ENCODE data around the gene TMEM39A. TPM values are rescaled to one million over a fixed set of nuclear protein-coding genes. Genes with fewer than 3 reads are reported as not detected.

Gene TMEM39A
- total and polyA plus RNA-seq, 2 donors (not counting 1 experiment from before 2014, with no cell fraction given): 8.5 to 39.9 TPM

DNA sequence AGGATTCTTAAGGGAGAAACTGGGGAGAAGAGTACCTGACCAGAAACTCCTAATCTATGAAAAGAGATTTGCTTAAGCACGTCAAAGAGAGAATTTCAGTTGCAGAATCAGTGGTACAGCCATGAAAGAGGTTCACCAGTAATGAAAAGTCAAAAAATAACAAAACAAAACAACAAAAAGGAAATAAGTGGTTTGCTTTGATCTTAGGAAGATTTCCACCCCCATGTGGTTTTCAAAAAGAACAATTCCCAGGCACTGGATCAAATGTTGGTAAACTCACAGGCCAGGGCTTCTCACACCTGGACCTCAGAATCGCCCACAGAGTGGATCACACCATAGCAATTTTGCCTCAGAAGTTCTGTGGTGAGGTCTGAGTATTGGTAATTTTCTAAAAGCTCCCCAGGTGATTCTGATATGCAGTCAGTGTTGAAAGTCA, 67.5 kb downstream of the TMEM39A start:
- ChIA-PET CTCF (no interaction called here), POLR2A (no interaction called here)
- Mint-ChIP-seq H3K4me3 (no peak overlapping the region), H3K4me1 (peaks cover 2% of the 10 kb centered on the region), H3K27ac (no peak overlapping the region), H3K9me3 (ENCODE audit: insufficient read depth) (no peaks in the 10 kb centered on the region), H3K27me3 (no peaks in the 10 kb centered on the region)
- Histone ChIP-seq H3K4me1 (ENCODE audit: control insufficient read depth in 2 of 2, insufficient read depth in 2 of 2, low read length in 2 of 2) (peaks cover 0 to 2% of the 10 kb centered on the region in 2 donors), H3K9ac (ENCODE audit: low read length) (no peak overlapping the region), H4K20me1 (ENCODE audit: control insufficient read depth, insufficient read depth, low read length, poor library complexity, severe bottlenecking) (no peaks in the 10 kb centered on the region), H3K9me3 (ENCODE audit: control extremely low read depth in 1 of 3, control insufficient read depth in 2 of 3, insufficient read depth in 1 of 3, low read length in 2 of 3) (no peaks in the 10 kb centered on the region), H3K27me3 (replicated peaks in 1 of 4; ENCODE audit: control extremely low read depth in 1 of 4, control insufficient read depth in 3 of 4, insufficient read depth in 4 of 4, low read length in 3 of 4) (no peaks in the 10 kb centered on the region), H3K4me3 (ENCODE audit: control extremely low read depth in 1 of 5, extremely low read depth in 1 of 5, insufficient read depth in 1 of 5, low read depth in 2 of 5, low read length in 4 of 5) (no peak overlapping the region), H3K79me2 (ENCODE audit: control insufficient read depth, insufficient read depth, low read length) (no peaks in the 10 kb centered on the region), H3K27ac (ENCODE audit: low read length in 2 of 2) (no peak overlapping the region), H2AFZ (ENCODE audit: insufficient read depth, low read depth, low read length, poor library complexity, severe bottlenecking) (no peak overlapping the region), H3K4me2 (replicated peaks; ENCODE audit: low read depth, low read length, poor library complexity, severe bottlenecking) (no peak overlapping the region), H3K36me3 (replicated peaks in 1 of 2; ENCODE audit: control extremely low read depth in 1 of 2, control insufficient read depth in 1 of 2, extremely low read depth in 1 of 2, insufficient read depth in 2 of 2, low read length in 1 of 2) (peaks cover 0 to 10% of the 10 kb centered on the region in 2 experiments)
- TF ChIP-seq, protein P1, sequence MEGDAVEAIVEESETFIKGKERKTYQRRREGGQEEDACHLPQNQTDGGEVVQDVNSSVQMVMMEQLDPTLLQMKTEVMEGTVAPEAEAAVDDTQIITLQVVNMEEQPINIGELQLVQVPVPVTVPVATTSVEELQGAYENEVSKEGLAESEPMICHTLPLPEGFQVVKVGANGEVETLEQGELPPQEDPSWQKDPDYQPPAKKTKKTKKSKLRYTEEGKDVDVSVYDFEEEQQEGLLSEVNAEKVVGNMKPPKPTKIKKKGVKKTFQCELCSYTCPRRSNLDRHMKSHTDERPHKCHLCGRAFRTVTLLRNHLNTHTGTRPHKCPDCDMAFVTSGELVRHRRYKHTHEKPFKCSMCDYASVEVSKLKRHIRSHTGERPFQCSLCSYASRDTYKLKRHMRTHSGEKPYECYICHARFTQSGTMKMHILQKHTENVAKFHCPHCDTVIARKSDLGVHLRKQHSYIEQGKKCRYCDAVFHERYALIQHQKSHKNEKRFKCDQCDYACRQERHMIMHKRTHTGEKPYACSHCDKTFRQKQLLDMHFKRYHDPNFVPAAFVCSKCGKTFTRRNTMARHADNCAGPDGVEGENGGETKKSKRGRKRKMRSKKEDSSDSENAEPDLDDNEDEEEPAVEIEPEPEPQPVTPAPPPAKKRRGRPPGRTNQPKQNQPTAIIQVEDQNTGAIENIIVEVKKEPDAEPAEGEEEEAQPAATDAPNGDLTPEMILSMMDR (IDR thresholded peaks at IDR 0.05): no peak
- ATAC-seq (ENCODE audit: low read depth): no peak
- DNase-seq: no peak
- intact Hi-C loops (cut with micrococcal nuclease): no loop called here
- WGBS (ENCODE audit: insufficient coverage): 60% methylated on average over 2 of the region's 2 CpGs

DNA sequence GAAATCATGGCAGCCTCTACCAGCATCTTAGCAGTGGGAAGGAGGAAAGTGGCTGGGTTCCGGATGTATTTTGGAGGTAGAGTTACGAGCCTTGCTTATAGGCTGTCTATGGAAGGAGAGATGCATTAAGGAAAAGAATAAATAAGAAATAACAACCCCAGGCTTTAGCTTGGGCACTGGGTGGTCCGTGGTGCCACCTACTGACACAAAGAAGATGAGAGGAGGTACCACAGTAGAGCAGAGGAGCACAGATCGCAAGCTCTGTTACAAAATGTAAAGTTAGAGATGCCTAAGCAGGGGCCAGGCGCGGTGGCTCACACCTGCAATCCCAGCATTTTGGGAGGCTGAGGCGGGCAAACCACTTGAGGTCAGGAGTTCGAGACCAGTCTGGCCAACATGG, 74.8 kb downstream of the TMEM39A start:
- Mint-ChIP-seq H3K4me3 (no peak overlapping the region), H3K4me1 (no peaks in the 10 kb centered on the region), H3K27me3 (no peaks in the 10 kb centered on the region), H3K9me3 (ENCODE audit: insufficient read depth) (no peaks in the 10 kb centered on the region), H3K27ac (no peak overlapping the region)
- H3K4me1 ChIP-seq (ENCODE audit: control insufficient read depth in 2 of 2, insufficient read depth in 2 of 2, low read length in 2 of 2): no peaks in the 10 kb centered on the region
- no peak overlapping the region for H3K4me2 ChIP-seq (replicated peaks; ENCODE audit: low read depth, low read length, poor library complexity, severe bottlenecking)
- H3K4me3 ChIP-seq (ENCODE audit: control extremely low read depth in 1 of 5, extremely low read depth in 1 of 5, insufficient read depth in 1 of 5, low read depth in 2 of 5, low read length in 4 of 5): no peak overlapping the region
- TF ChIP-seq, protein P1 (IDR thresholded peaks at IDR 0.05): no peak
- no peak for TF ChIP-seq EZH2 (IDR thresholded peaks at IDR 0.05; ENCODE audit: borderline replicate concordance, insufficient read depth, low read depth, low read length, poor library complexity, severe bottlenecking)
- ATAC-seq (ENCODE audit: low read depth) (no peak), DNase-seq (no peak)
- H3K9me3 ChIP-seq (ENCODE audit: control extremely low read depth in 1 of 3, control insufficient read depth in 2 of 3, insufficient read depth in 1 of 3, low read length in 2 of 3): no peaks in the 10 kb centered on the region
- H3K36me3 ChIP-seq (replicated peaks in 1 of 2; ENCODE audit: control extremely low read depth in 1 of 2, control insufficient read depth in 1 of 2, extremely low read depth in 1 of 2, insufficient read depth in 2 of 2, low read length in 1 of 2): peaks cover 0 to 16% of the 10 kb centered on the region in 2 experiments
- WGBS (ENCODE audit: insufficient coverage): 93% methylated on average over 3 of the region's 8 CpGs
- ChIA-PET POLR2A (no interaction called here), CTCF (interaction anchor here (0.9 to 1.1 kb wide), 2 partner anchors 113 to 114 kb away, joined by 3 read pairs; no protein-coding TSS in a partner anchor)
- intact Hi-C loops (cut with micrococcal nuclease): no loop called here
- no peak overlapping the region for H3K9ac ChIP-seq (ENCODE audit: low read length)
- H3K27me3 ChIP-seq (replicated peaks in 1 of 4; ENCODE audit: control extremely low read depth in 1 of 4, control insufficient read depth in 3 of 4, insufficient read depth in 4 of 4, low read length in 3 of 4): no peaks in the 10 kb centered on the region
- no peaks in the 10 kb centered on the region for H4K20me1 ChIP-seq (ENCODE audit: control insufficient read depth, insufficient read depth, low read length, poor library complexity, severe bottlenecking)
- no peak overlapping the region for H3K27ac ChIP-seq (ENCODE audit: low read length in 2 of 2)
- H3K79me2 ChIP-seq (ENCODE audit: control insufficient read depth, insufficient read depth, low read length): no peaks in the 10 kb centered on the region
- no peak overlapping the region for H2AFZ ChIP-seq (ENCODE audit: insufficient read depth, low read depth, low read length, poor library complexity, severe bottlenecking)
